HG02798 (cell line): ENCODE measurements around the gene LRIF1.

ENCODE experiments used
- ATAC-seq: cut with Tn5 transposase; IDR thresholded peaks from one replicate; pipeline ENCODE4 v1.9.1; 2021; ENCODE audit warnings: mild to moderate bottlenecking; ENCODE audit not compliant: unreplicated experiment, poor library complexity

The LRIF1 gene

GRCh38 chr1:110897681-110898080 lies 66.0 kb downstream of the LRIF1 start:
- ATAC-seq: no peak
